ENCODE data around the gene AK8.

The AK8 gene

DNA sequence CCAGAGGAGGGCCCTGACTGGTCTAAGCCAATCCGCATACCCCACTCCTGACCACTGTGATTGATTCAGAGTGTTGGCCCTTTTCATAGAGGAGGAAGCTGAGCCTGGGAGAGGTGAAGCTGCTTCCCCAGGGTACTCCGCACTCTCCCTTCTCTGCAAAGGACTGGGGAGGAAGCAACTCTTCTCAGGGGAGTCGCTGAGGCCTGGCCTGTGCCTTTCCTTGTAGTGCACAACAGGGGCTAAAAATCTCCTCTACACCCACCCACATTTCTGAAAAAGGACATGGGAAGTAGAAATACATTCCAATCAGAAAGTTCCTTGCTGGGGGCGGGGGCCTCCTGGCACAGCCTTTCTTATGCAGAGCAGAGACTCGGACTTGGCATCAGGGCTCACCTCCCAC is 22.2 kb downstream of the AK8 start:
- H3K9me3 ChIP-seq (ENCODE audit: low read length) = no peaks in the 10 kb centered on the region
- H3K27ac ChIP-seq (ENCODE audit: low read depth, low read length, poor library complexity, severe bottlenecking) = no peak overlapping the region
- H4K20me1 ChIP-seq (ENCODE audit: insufficient read depth, low read length) = no peaks in the 10 kb centered on the region
- H3K79me2 ChIP-seq (ENCODE audit: insufficient read depth, low read length) = no peaks in the 10 kb centered on the region
- no peak overlapping the region for H2AFZ ChIP-seq (ENCODE audit: low read length)
- no peaks in the 10 kb centered on the region for H3F3A ChIP-seq (ENCODE audit: insufficient read depth, low read length)
- H3K4me1 ChIP-seq (ENCODE audit: insufficient read depth, low read length, severe bottlenecking) = no peaks in the 10 kb centered on the region
- H3K27me3 ChIP-seq (ENCODE audit: insufficient read depth, low read length) = 0 out of 2 replicates have a peak, but pooled peaks cover 3% of the 10 kb centered on the region
- no peaks in the 10 kb centered on the region for H3K9me2 ChIP-seq (ENCODE audit: low read depth, low read length)
- no peaks in the 10 kb centered on the region for H3K36me3 ChIP-seq (ENCODE audit: insufficient read depth, low read length)
- H3K9ac ChIP-seq (ENCODE audit: low read length) = no peak overlapping the region
- no peak overlapping the region for H3K4me2 ChIP-seq (ENCODE audit: low read length)
- TF ChIP-seq EZH2 (IDR thresholded peaks at IDR 0.05; ENCODE audit: borderline replicate concordance, low read length) = no peak
- TF ChIP-seq CTCF (IDR thresholded peaks at IDR 0.05; ENCODE audit: low read length) = no peak
- no peak overlapping the region for H3K4me3 ChIP-seq (ENCODE audit: low read depth, low read length, poor library complexity, severe bottlenecking)

DNA sequence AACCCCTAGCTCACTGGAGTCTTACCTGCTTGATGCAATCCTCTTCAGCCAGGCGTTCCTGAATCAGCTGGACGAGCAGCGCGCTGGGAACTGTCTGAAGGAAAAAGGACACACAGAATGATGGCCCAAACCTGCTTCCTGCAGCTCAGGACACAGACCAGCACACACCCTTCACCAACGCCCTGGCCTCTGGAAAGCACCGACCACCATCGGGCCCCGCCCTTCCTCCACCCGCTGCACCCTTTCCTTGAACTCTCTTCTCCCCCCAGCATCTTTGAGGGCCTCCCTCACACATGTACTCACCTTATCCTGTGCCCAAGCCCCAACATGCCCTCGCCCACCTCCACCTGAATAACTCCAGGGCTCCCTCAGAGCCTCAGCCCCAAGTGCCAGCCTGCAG is 23.3 kb downstream of the AK8 start:
- Histone ChIP-seq H3K9ac (ENCODE audit: low read length) (no peak overlapping the region), H3K4me3 (ENCODE audit: low read depth, low read length, poor library complexity, severe bottlenecking) (no peak overlapping the region)

GRCh38 chr9:132853482-132853881 is 24.6 kb downstream of the AK8 start:
- Histone ChIP-seq H3K27me3 (ENCODE audit: insufficient read depth, low read length) (0 out of 2 replicates have a peak, but pooled peaks cover 3% of the 10 kb centered on the region), H3K9me3 (ENCODE audit: low read length) (no peaks in the 10 kb centered on the region), H3K9ac (ENCODE audit: low read length) (no peak overlapping the region), H3K4me2 (ENCODE audit: low read length) (no peak overlapping the region), H3K79me2 (ENCODE audit: insufficient read depth, low read length) (no peaks in the 10 kb centered on the region), H3K36me3 (ENCODE audit: insufficient read depth, low read length) (no peaks in the 10 kb centered on the region), H3K4me1 (ENCODE audit: insufficient read depth, low read length, severe bottlenecking) (peaks cover 8% of the 10 kb centered on the region), H4K20me1 (ENCODE audit: insufficient read depth, low read length) (no peaks in the 10 kb centered on the region), H3K9me2 (ENCODE audit: low read depth, low read length) (no peaks in the 10 kb centered on the region), H3K4me3 (ENCODE audit: low read depth, low read length, poor library complexity, severe bottlenecking) (no peak overlapping the region), H2AFZ (ENCODE audit: low read length) (no peak overlapping the region), H3F3A (ENCODE audit: insufficient read depth, low read length) (no peaks in the 10 kb centered on the region), H3K27ac (ENCODE audit: low read depth, low read length, poor library complexity, severe bottlenecking) (no peak overlapping the region)
- TF ChIP-seq EZH2 (IDR thresholded peaks at IDR 0.05; ENCODE audit: borderline replicate concordance, low read length) (no peak), CTCF (IDR thresholded peaks at IDR 0.05; ENCODE audit: low read length) (no peak)

More for the DNA sequence above, 23.3 kb downstream of the AK8 start:
- Histone ChIP-seq H3K27me3 (ENCODE audit: insufficient read depth, low read length) (0 out of 2 replicates have a peak, but pooled peaks cover 3% of the 10 kb centered on the region), H3K27ac (ENCODE audit: low read depth, low read length, poor library complexity, severe bottlenecking) (no peak overlapping the region), H2AFZ (ENCODE audit: low read length) (no peak overlapping the region), H3K36me3 (ENCODE audit: insufficient read depth, low read length) (no peaks in the 10 kb centered on the region), H3K4me1 (ENCODE audit: insufficient read depth, low read length, severe bottlenecking) (no peaks in the 10 kb centered on the region), H4K20me1 (ENCODE audit: insufficient read depth, low read length) (no peaks in the 10 kb centered on the region), H3K9me2 (ENCODE audit: low read depth, low read length) (no peaks in the 10 kb centered on the region), H3F3A (ENCODE audit: insufficient read depth, low read length) (no peaks in the 10 kb centered on the region), H3K4me2 (ENCODE audit: low read length) (no peak overlapping the region), H3K9me3 (ENCODE audit: low read length) (no peaks in the 10 kb centered on the region), H3K79me2 (ENCODE audit: insufficient read depth, low read length) (no peaks in the 10 kb centered on the region)
- TF ChIP-seq EZH2 (IDR thresholded peaks at IDR 0.05; ENCODE audit: borderline replicate concordance, low read length) = no peak
- no peak for TF ChIP-seq CTCF (IDR thresholded peaks at IDR 0.05; ENCODE audit: low read length)

Measured in OCI-LY1 (cell line).